Testis (tissue), 3 donors: ENCODE data around the gene ADAM23. TPM values are rescaled to one million over a fixed set of nuclear protein-coding genes. Genes with fewer than 3 reads are reported as not detected.

Experiments
- DNase-seq: peaks from one replicate; pipeline ENCODE4 v3.0.0-alpha.2; 2019
- H3K27ac ChIP-seq, 2 donors: fragments of 200-600 bp; sonication (generic); one replicate each; pipeline ENCODE4 v1.5.1; 2019
- H3K27me3 ChIP-seq: fragments of 200-600 bp; sonication (generic); one replicate; pipeline ENCODE4 v1.5.1; 2019
- H3K36me3 ChIP-seq: fragments of 200-600 bp; sonication (generic); one replicate; pipeline ENCODE4 v1.5.1; 2017; ENCODE audit warnings: low read depth; ENCODE audit errors: missing control alignments
- H3K4me1 ChIP-seq: fragments of 200-600 bp; sonication (generic); one replicate; pipeline ENCODE4 v1.5.1; 2019
- H3K4me3 ChIP-seq, 2 donors: fragments of 200-600 bp; sonication (generic); one replicate each; pipeline ENCODE4 v1.5.1; 2017 to 2019
- H3K9me3 ChIP-seq: fragments of 200-600 bp; sonication (generic); one replicate; pipeline ENCODE4 v1.5.1; 2017
- CTCF ChIP-seq, 3 experiments: fragments of 450-650 bp in 2 of 3; fragments of 200-600 bp in 1 of 3; sonication (generic) in 1 of 3; IDR thresholded peaks; one replicate each; pipeline ENCODE4 v1.5.1; 2016 to 2019; ENCODE audit warnings: antibody characterized with exemption in 3 of 3, mild to moderate bottlenecking in 2 of 3, moderate library complexity in 1 of 3
- POLR2A ChIP-seq: fragments of 450-650 bp; IDR thresholded peaks from one replicate; pipeline ENCODE4 v1.6.1; 2017; ENCODE audit warnings: antibody characterized with exemption, mild to moderate bottlenecking, moderate library complexity
- WGBS, 2 donors: methylation state at CpG; one replicate each; pipeline ENCODE4 v1.1.5; 2018; 5-methylcytosine and 5-hydroxymethylcytosine counted together
- intact Hi-C: fragments of 100-400 bp; cut with DNase I; formaldehyde crosslinking; loops from one replicate; pipeline ENCODE4 v1.15.1; 2023; ENCODE audit warnings: low total_unique reads
- polyA plus RNA-seq: library from polyadenylated mRNA; stranded (reverse); fragments of 350-450 nt; fragmentation: Illumina TruSeq; extraction: RNeasy Lipid Tissue Mini Kit (QIAGEN cat#74804); gene quantifications from one replicate; pipeline ENCODE4 v1.2.3, GENCODE V29; 2014; ENCODE audit warnings: low read depth, low replicate concordance; ENCODE audit not compliant: insufficient read depth
- total RNA-seq, 2 donors: library from RNA; depleted of rRNA; stranded (reverse); fragments of >200 nt; gene quantifications; one replicate each; pipeline ENCODE4 v1.2.3, GENCODE V29; 2016

The ADAM23 gene
- total and polyA plus RNA-seq, 3 donors from 2014 or later, result 14.5 to 24.2 (median 19.5) TPM

GRCh38 chr2:206586609-206587008, 143.3 kb downstream of the ADAM23 start:
- Histone ChIP-seq H3K4me1 (no peaks in the 10 kb centered on the region), H3K9me3 (no peaks in the 10 kb centered on the region), H3K27me3 (no peaks in the 10 kb centered on the region), H3K36me3 (no peaks in the 10 kb centered on the region), H3K4me3 (no peak overlapping the region), H3K27ac (no peak overlapping the region)
- TF ChIP-seq POLR2A (no peak), CTCF (IDR thresholded peaks at IDR 0.05) (no peak)
- DNase-seq, result no peak
- 75 to 82% methylated on average over 1 of the region's 1 CpG for WGBS, 2 donors
- intact Hi-C loops, result no loop called here

- no peak for TF ChIP-seq CTCF (IDR thresholded peaks at IDR 0.05)
- TF ChIP-seq POLR2A, result no peak
- Histone ChIP-seq H3K4me3 (no peak overlapping the region), H3K4me1 (no peaks in the 10 kb centered on the region), H3K9me3 (no peaks in the 10 kb centered on the region), H3K27me3 (no peaks in the 10 kb centered on the region), H3K27ac (no peak overlapping the region), H3K36me3 (no peaks in the 10 kb centered on the region)
- WGBS, 2 donors, result 91 to 92% methylated on average over 3 of the region's 3 CpGs
- intact Hi-C loops, result no loop called here
- no peak for DNase-seq
Measured at GRCh38 chr2:206597717-206598218, 154.4 kb downstream of the ADAM23 start.

GRCh38 chr2:206603243-206603642, 159.9 kb downstream of the ADAM23 start:
- DNase-seq, result no peak
- intact Hi-C loops, result no loop called here
- H3K4me3 ChIP-seq, result no peak overlapping the region
- H3K27me3 ChIP-seq, result no peaks in the 10 kb centered on the region
- 89 to 92% methylated on average over 3 of the region's 3 CpGs for WGBS, 2 donors
- H3K9me3 ChIP-seq, result no peaks in the 10 kb centered on the region
- H3K27ac ChIP-seq, result no peak overlapping the region
- no peak for TF ChIP-seq CTCF (IDR thresholded peaks at IDR 0.05)
- TF ChIP-seq POLR2A, result no peak
- no peaks in the 10 kb centered on the region for H3K36me3 ChIP-seq
- no peaks in the 10 kb centered on the region for H3K4me1 ChIP-seq

- no peaks in the 10 kb centered on the region for H3K27me3 ChIP-seq
- no peaks in the 10 kb centered on the region for H3K4me1 ChIP-seq
- intact Hi-C loops, result no loop called here
- H3K27ac ChIP-seq, result no peak overlapping the region
- H3K36me3 ChIP-seq, result no peaks in the 10 kb centered on the region
- H3K4me3 ChIP-seq, result no peak overlapping the region
- TF ChIP-seq CTCF (IDR thresholded peaks at IDR 0.05) (no peak), POLR2A (no peak)
- WGBS, 2 donors, result 83 to 84% methylated on average over 1 of the region's 1 CpG
- DNase-seq, result no peak
- no peaks in the 10 kb centered on the region for H3K9me3 ChIP-seq
Measured at GRCh38 chr2:206610451-206610850, 167.1 kb downstream of the ADAM23 start.

- TF ChIP-seq CTCF (IDR thresholded peaks at IDR 0.05) (no peak), POLR2A (no peak)
- intact Hi-C loops, result no loop called here
- no peak overlapping the region for H3K27ac ChIP-seq
- DNase-seq, result no peak
- H3K4me3 ChIP-seq, result no peak overlapping the region
- no peaks in the 10 kb centered on the region for H3K27me3 ChIP-seq
- WGBS, 2 donors, result 93 to 94% methylated on average over 6 of the region's 6 CpGs
- no peaks in the 10 kb centered on the region for H3K4me1 ChIP-seq
- H3K9me3 ChIP-seq, result no peaks in the 10 kb centered on the region
- H3K36me3 ChIP-seq, result no peaks in the 10 kb centered on the region
Measured at GRCh38 chr2:206611191-206611590, 167.9 kb downstream of the ADAM23 start.
